Measurements from ENCODE around the gene NEDD9.
A peak's percentile ranks its signal among the peaks of the same experiment; 100 is the strongest.

Gene NEDD9

DNA sequence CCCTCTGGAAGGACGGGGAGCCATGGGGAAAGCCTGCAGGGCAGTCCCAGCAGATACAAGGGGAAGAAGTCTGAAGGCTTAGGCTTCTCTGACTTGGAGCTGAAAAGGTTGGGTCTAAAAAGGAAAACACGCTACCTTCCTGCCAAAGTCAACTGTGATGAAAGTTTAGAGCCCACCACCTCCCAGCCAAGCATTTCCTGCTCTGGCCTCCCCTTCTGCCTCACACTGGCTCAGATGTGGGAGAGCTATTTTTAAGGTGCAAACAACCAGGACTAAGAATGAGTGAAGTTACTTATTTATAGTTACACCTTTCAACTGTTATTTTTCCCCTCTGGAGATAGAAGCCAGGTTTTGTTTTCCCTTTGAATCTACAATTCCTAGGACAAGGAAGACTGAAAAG, 21.2 kb downstream of the NEDD9 start:
- H3K27me3 ChIP-seq (ENCODE audit: insufficient read depth, poor library complexity, severe bottlenecking), result no peaks in the 10 kb centered on the region
- TF ChIP-seq POLR2AphosphoS5 (IDR thresholded peaks at IDR 0.05; ENCODE audit: low read depth), result no peak
- TF ChIP-seq SPI1 (IDR thresholded peaks at IDR 0.05; ENCODE audit: borderline replicate concordance, low read depth), result no peak
- TF ChIP-seq GABPA (IDR thresholded peaks at IDR 0.05; ENCODE audit: low read depth), result no peak
- TF ChIP-seq, protein P1, sequence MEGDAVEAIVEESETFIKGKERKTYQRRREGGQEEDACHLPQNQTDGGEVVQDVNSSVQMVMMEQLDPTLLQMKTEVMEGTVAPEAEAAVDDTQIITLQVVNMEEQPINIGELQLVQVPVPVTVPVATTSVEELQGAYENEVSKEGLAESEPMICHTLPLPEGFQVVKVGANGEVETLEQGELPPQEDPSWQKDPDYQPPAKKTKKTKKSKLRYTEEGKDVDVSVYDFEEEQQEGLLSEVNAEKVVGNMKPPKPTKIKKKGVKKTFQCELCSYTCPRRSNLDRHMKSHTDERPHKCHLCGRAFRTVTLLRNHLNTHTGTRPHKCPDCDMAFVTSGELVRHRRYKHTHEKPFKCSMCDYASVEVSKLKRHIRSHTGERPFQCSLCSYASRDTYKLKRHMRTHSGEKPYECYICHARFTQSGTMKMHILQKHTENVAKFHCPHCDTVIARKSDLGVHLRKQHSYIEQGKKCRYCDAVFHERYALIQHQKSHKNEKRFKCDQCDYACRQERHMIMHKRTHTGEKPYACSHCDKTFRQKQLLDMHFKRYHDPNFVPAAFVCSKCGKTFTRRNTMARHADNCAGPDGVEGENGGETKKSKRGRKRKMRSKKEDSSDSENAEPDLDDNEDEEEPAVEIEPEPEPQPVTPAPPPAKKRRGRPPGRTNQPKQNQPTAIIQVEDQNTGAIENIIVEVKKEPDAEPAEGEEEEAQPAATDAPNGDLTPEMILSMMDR (IDR thresholded peaks at IDR 0.05; ENCODE audit: insufficient read depth, low read length), result no peak
- TF ChIP-seq, protein P2, sequence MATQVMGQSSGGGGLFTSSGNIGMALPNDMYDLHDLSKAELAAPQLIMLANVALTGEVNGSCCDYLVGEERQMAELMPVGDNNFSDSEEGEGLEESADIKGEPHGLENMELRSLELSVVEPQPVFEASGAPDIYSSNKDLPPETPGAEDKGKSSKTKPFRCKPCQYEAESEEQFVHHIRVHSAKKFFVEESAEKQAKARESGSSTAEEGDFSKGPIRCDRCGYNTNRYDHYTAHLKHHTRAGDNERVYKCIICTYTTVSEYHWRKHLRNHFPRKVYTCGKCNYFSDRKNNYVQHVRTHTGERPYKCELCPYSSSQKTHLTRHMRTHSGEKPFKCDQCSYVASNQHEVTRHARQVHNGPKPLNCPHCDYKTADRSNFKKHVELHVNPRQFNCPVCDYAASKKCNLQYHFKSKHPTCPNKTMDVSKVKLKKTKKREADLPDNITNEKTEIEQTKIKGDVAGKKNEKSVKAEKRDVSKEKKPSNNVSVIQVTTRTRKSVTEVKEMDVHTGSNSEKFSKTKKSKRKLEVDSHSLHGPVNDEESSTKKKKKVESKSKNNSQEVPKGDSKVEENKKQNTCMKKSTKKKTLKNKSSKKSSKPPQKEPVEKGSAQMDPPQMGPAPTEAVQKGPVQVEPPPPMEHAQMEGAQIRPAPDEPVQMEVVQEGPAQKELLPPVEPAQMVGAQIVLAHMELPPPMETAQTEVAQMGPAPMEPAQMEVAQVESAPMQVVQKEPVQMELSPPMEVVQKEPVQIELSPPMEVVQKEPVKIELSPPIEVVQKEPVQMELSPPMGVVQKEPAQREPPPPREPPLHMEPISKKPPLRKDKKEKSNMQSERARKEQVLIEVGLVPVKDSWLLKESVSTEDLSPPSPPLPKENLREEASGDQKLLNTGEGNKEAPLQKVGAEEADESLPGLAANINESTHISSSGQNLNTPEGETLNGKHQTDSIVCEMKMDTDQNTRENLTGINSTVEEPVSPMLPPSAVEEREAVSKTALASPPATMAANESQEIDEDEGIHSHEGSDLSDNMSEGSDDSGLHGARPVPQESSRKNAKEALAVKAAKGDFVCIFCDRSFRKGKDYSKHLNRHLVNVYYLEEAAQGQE (IDR thresholded peaks at IDR 0.05; ENCODE audit: insufficient replicate concordance, low read depth), result no peak
- DNase-seq (ENCODE audit: low read depth in 1 of 2, low spot score in 1 of 2), result no peak
- H3K4me3 ChIP-seq (replicated peaks; ENCODE audit: insufficient read depth, low read length), result no peak overlapping the region
- H3K27ac ChIP-seq (replicated peaks), result no peak overlapping the region

DNA sequence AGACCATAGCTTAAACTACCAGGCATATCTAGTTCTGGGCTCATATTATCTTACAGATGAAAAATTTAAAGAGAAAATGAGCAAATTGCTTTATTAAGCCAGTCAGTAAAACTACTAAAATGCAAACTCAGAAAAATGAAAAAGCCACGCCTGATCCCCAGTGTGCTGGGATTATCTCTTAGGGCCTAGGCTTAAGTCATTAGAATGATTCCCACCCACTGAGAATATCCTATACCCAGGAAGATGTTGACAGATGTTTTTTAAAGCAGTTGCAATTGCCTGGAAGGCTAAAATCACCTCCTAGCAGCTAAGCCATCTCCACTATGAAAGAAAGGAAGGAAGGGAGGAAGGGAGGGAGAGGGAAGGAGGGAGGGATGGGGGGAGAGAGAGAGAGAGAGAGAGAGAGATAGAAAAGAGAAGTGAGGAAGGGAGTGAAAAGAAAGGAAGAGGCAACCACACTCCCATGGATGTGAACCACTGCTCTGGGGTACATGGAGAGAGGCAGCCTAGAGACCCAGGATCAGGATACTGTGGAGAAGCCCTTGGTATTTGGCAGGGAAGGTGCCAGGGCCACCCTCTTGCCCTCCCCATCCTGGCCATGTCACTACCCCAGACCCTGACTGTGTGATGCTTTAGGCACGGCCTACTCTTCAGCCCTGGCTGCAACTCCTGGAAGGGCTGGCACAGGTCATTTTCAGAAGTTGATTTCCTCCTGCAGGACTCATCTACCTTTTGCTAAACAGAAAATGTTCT, 21.9 kb downstream of the NEDD9 start:
- DNase-seq (ENCODE audit: low read depth in 1 of 2, low spot score in 1 of 2), result no peak
- H3K4me3 ChIP-seq (replicated peaks; ENCODE audit: insufficient read depth, low read length), result no peak overlapping the region
- TF ChIP-seq, protein P2 (IDR thresholded peaks at IDR 0.05; ENCODE audit: insufficient replicate concordance, low read depth), result no peak
- 0 out of 2 replicates have a peak, but pooled peaks have one; percentile 7 for TF ChIP-seq SPI1 (IDR thresholded peaks at IDR 0.05; ENCODE audit: borderline replicate concordance, low read depth)
- no peak for TF ChIP-seq POLR2AphosphoS5 (IDR thresholded peaks at IDR 0.05; ENCODE audit: low read depth)
- TF ChIP-seq, protein P1 (IDR thresholded peaks at IDR 0.05; ENCODE audit: insufficient read depth, low read length), result no peak
- no peaks in the 10 kb centered on the region for H3K27me3 ChIP-seq (ENCODE audit: insufficient read depth, poor library complexity, severe bottlenecking)
- no peak overlapping the region for H3K27ac ChIP-seq (replicated peaks)

DNA sequence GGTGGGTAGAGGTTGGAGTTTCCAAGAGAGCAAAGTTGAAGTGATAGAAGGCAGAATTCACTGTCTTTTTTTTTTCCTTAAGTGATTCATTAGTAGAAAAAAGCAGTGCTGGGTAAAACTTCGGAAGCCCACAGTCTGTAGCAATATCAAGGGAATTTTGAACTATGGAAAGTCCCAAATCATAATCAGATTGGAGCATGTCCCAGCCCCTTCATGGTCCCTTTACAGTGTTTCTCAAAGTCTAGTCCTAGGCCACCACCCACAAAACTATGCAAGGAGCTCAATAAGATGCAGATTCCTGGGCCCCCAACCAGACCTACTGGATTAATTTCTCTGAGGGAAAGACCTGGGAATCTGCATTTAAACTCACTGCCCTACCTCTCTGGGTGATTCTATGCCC, 22.6 kb downstream of the NEDD9 start:
- Histone ChIP-seq H3K27me3 (ENCODE audit: insufficient read depth, poor library complexity, severe bottlenecking) (no peaks in the 10 kb centered on the region), H3K4me3 (replicated peaks; ENCODE audit: insufficient read depth, low read length) (no peak overlapping the region), H3K27ac (replicated peaks) (no peak overlapping the region)
- no peak for DNase-seq (ENCODE audit: low read depth in 1 of 2, low spot score in 1 of 2)
- TF ChIP-seq POLR2AphosphoS5 (IDR thresholded peaks at IDR 0.05; ENCODE audit: low read depth) (no peak), GABPA (IDR thresholded peaks at IDR 0.05; ENCODE audit: low read depth) (no peak), SPI1 (IDR thresholded peaks at IDR 0.05; ENCODE audit: borderline replicate concordance, low read depth) (no peak)
- TF ChIP-seq, protein P1 (IDR thresholded peaks at IDR 0.05; ENCODE audit: insufficient read depth, low read length), result no peak
- TF ChIP-seq, protein P2 (IDR thresholded peaks at IDR 0.05; ENCODE audit: insufficient replicate concordance, low read depth), result no peak

Measured in HL-60 (cell line).